ENCODE results near the gene BLVRB. TPM values are rescaled to one million over a fixed set of nuclear protein-coding genes. Genes with fewer than 3 reads are reported as not detected.

Gene BLVRB
- total RNA-seq = 21.7 TPM

GRCh38 chr19:40465557-40466218, at the start of gene BLVRB:
Gene BLVRB, minus strand, starts transcription at chr19:40465745. Its CDS starts 57 bp downstream, at chr19:40465688.

GRCh38 chr19:40466985-40467734, 1.6 kb upstream of the BLVRB start, which contains the start of gene SPTBN4:
Gene SPTBN4, plus strand, starts transcription at chr19:40467001. Its CDS starts 5,621 bp downstream, at chr19:40472622.

GRCh38 chr19:40444000-40444824, 21.3 kb downstream of the BLVRB start, which contains the start of gene SERTAD3:
Gene SERTAD3, minus strand, starts transcription at chr19:40444335. Its CDS starts 2,255 bp downstream, at chr19:40442080.

GRCh38 chr19:40425450-40426287, 39.9 kb downstream of the BLVRB start, which contains the start of gene SERTAD1:
Gene SERTAD1, minus strand, starts transcription at chr19:40425992. Its CDS starts 2,446 bp downstream, at chr19:40423546.

GRCh38 chr19:40413291-40413845, 52.2 kb downstream of the BLVRB start, which contains the start of gene PRX:
Gene PRX, minus strand, starts transcription at chr19:40413378. Its CDS starts 5,446 bp downstream, at chr19:40407932.

Small RNAs within 50 kb of the gene (small RNA-seq; reads per million reads assigned to genes)
- gene RF00017 = not detected

Other genes with a start within 250 kb of the BLVRB start
- 45.7 TPM for gene TTC9B, start 247.4 kb downstream of the BLVRB start, total RNA-seq
- gene CCNP, start 239.1 kb downstream of the BLVRB start, total RNA-seq = 0.46 TPM
- gene AKT2, start 180.4 kb downstream of the BLVRB start, total RNA-seq = 68.3 TPM
- gene C19orf47, start 117.3 kb downstream of the BLVRB start, total RNA-seq = 18.0 TPM
- 272 TPM for gene PLD3, start 117.0 kb downstream of the BLVRB start, total RNA-seq
- gene HIPK4, start 75.6 kb downstream of the BLVRB start, total RNA-seq = not detected
- 2.5 TPM for gene PRX, start 52.4 kb downstream of the BLVRB start, total RNA-seq
- gene SERTAD1, start 39.8 kb downstream of the BLVRB start, total RNA-seq = 3.5 TPM
- gene SERTAD3, start 21.4 kb downstream of the BLVRB start, total RNA-seq = 9.5 TPM
- 39.7 TPM for gene SPTBN4, start 1.3 kb upstream of the BLVRB start, total RNA-seq
- gene SHKBP1, start 111.1 kb upstream of the BLVRB start, total RNA-seq = 4.6 TPM
- 35.3 TPM for gene LTBP4, start 135.6 kb upstream of the BLVRB start, total RNA-seq
- 23.8 TPM for gene NUMBL, start 224.9 kb upstream of the BLVRB start, total RNA-seq